HG02759 (cell line): ENCODE measurements around the gene HELZ2.
"Not testable (repeated sequence)": the region's sequence is repeated elsewhere in the genome, so short reads cannot be mapped to it uniquely, and the experiment has no call there.

Source experiments
- ATAC-seq: cut with Tn5 transposase; IDR thresholded peaks from one replicate; pipeline ENCODE4 v1.9.1; 2021; ENCODE audit warnings: mild to moderate bottlenecking, moderate library complexity; ENCODE audit not compliant: unreplicated experiment

Gene HELZ2

DNA sequence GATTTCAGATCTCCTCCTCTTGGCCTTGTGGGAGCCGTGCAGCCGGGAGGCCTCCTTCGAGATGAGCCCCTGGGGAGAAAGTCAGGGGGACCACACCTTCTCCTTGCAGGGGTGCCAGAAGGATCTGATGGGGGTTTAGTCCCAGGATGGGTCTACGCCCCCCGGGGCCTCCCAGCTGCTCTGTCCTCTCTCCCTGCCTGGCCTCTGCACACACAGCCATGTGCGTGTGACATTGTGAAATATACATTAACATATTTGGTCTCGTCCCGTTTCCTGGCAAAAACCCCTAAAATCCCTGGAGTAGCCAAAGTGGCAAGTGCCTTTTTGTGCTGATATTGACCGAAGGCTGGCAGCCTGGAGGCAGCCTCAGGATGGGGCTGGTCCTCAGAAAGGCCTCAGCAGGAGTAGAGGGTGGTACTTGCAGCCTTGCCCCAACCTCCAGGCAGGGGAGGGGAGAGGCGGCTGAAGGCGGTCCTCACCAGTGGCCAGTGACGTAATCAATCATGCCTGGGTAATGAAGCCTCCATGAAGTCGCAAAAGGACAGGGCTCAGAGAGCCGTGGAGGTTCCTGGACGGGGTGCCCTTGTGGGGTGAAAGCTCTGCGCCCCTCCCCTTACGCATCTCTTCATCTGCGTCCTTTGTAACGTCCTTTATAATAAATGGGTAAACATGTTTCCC, 5.1 kb upstream of the HELZ2 start:
- ATAC-seq, result no peak

DNA sequence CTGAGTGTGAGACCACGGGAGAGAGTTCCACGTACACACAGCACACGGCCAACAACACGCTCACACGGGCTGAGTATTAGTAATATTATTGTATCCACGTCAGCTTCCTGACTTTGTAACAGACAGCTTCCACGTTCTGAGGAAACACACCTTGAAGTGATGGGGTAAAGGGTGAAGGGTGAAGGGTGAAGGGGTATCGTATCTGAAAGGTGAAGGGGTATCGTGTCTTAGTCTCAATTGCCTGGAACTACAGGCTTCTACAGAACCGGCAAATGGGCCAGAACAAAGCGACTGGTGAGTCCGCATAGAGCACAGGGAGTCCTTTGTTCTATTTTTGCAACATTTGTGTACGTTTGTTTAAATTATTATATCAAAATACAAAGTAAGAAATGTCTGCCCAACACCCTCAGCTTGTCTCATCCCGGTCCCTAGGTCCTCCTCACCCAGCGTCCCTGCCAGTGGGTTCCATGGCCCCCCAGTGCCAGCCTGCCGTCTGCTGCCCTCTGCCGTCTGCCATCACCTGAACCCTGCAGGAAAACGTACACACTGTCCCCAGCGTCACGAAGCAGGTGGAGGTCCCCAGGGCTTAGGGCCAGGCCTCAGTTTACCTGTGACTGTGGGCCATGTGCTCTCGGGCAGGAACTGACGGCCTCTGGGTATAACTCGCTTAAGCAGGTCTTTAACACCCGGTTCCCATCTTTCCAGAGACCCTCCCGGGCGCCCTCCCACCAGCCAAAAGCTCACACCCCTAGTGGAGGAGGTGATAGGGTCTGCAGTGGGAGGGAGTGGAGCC, 4.4 kb upstream of the HELZ2 start:
- ATAC-seq, result no peak

DNA sequence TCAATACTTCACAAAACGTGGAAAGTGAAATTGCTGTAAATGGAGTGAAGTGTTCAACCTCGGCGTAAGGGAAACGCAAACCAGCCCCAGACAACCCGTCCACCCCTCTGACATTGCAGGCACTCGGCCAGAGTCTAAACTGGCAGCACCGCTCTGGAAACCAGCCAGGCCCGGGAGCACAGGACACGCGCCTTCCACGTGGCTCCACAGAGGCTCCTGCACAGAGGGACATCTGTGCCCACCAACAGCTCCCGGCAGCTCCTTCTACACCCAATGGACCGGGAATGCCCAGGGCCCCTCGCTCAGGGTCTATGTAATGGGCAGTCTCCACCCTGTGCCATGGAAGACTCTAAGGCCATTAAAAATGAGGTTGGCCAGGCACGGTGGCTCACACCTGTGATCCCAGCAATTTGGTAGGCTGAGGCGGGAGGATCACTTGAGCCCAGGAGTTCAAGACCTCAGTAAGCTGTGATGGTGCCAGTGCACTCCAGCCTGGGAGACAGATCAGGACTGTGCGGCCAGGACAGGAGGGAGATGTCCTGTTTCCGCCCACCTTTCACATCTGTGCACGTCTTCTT, 3.4 kb upstream of the HELZ2 start:
- no peak for ATAC-seq

DNA sequence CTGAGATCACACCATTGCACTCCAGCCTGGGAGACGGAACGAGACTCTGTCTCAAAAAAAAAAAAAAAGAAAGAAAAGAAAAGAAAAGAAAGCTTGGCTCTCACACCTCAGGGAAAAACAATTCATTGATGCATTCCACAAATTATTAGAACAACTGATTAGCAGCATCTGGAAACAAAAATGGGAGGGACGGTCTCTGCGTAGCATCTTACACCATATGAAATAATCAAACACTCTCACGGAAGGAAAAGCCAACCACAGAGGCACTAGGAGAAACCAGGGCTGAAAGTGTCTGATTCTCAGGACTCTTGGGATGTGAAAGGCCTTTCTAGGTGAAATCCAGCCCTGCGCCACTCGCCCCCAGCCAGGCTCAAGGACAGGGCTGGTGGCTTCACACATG, 2.3 kb upstream of the HELZ2 start:
- no peak for ATAC-seq

DNA sequence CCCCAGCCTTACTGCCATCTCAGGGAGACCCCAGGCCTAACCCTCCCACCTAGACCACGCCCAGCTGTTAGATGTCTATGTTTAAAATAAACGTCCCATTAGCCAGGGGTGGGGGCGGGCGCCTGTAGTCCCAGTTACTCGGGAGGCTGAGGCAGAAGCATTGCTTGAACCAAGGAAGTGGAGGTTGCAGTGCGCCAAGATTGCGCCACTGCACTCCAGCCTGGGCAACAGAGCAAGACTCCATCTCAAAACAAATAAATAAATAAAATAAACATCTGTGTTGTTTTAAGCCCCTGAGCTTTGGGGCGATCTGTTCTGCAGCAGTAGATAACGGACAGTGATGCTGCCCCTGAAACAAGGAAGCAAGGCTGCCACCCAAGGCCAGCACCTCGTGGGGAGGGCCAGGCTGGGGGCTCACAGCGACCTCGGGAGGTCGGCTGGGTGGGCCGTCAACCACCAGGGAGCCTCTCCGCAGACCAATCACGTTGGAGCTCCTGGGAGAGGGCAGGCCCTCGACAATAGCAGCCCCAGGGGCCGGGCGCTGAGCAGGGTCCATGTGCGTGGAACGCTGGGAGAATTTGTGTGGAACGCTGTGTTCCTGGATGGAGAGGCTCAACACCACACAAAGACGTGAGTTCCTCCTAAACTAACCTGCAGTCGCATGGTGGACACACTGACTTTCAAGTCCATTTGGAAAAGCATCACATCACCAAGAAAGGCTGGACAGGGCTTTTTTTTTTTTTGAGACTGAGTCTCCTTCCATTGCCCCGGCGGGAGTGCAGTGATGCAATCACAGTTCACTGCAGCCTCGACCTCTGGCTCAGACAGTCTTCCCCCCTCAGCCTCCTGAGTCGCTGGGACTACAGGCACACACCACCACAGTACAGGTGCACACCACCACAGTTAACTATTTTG, 1.0 kb upstream of the HELZ2 start:
- ATAC-seq, result no peak

DNA sequence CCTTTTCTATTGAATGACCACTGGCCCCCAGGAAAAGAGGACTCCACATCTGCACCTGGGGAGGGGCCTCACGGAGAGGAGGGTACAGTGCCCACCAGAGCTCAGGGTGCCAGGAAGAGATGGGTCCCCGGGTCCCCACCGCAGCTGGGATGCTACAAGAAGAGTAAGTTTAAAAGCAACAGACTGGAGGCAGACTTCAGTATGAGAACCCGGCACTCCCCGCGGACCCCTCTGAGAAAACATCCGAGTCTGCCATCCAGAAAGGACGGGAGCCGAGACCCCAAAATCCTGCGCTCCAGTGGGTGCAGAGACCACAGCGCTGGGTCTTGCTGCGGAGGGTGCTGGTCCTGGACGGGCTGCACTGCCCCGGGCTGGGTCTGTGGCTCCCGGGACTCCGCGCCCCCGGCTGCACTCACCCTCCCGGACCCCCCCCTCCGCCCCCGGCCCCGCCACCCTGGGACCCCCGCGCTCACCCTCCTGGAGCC, 350 bp downstream of the HELZ2 start:
- ATAC-seq, result no peak

DNA sequence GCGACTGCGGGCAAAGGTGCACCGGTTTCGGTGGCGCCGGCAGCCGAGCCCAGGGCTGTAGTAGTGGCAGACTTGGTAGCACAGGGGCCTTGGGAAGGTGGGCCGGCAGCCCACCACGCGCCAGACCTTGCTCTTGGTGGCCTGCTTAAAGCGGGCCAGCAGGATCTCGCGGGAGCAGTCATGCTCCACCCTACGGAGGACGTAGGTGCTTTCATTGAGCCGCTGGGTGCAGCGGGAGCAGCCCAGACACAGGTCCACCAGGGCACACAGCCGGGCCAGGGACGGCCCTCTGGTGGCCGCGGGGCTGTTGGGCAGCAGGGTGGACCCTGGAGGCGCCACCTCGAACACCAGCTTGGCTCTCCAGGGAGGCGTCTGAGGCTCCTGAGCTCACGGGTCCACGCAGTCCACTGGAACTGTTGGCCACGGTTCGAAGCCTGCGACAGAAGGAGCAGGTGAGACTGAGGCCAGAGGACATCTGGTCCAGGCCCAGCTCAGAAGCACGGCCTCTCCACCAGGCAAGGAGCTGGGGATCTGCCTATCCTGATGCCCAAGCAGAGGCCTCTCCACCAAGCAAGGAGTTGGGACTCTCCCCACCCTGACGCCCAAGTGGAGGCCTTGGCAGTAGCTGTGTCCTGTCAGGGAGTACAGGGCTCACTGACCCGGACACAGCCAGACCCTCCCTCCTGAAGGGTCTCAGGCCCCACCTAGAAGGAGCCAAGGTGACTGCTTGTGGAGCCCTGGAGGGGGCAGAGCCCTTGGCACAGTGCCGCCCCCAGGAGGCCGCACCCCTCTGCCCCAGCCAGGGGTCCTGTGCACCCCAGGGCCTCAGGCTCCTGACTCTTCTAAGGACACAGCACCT, 1.0 kb downstream of the HELZ2 start:
- ATAC-seq, result no peak

DNA sequence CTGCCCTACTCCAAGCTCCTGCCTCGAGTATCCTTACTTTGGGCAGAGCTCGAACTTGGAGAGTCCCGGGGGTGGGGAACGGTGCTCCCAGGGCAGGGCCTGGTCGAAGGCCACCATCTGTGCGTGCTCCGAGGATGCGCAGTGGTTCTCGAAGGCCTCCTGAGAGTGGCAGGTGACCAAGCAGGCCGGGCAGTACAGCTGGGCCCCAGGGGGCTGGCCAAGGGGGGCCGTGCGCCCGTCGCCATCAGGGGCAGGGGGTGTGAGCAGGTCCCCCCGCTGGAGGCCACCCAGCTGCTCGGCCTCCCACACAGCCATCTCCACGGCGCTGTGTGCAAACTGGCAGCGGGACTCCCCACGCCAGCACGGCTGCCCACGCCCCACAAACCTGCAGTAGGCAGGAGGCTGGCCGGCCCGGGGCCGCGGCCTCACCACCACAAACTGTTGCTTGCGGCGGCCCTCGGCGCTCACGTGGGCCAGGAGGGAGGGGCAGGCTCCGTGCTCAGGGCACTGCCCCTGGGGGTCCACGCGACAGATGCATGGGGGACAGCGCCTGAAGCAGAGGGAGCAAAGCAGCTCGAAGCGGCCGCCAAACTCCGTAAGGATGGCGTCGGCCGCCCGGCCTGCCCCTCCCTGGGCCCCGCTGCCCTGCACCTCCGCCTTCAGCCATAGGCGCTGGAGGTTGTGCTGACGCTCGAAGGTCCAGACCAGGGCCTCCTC, 1.8 kb downstream of the HELZ2 start:
- ATAC-seq, result no peak

DNA sequence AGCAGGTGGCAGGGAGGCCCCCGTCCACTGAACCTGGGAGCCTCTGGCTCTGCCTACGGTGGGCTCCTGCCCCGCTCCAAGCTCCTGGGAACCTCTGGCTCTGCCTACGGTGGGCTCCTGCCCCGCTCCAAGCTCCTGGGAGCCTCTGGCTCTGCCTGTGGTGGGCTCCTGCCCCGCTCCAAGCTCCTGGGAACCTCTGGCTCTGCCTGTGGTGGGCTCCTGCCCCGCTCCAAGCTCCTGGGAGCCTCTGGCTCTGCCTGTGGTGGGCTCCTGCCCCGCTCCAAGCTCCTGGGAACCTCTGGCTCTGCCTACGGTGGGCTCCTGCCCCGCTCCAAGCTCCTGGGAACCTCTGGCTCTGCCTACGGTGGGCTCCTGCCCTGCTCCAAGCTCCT, 3.0 kb downstream of the HELZ2 start:
- not testable (repeated sequence) for ATAC-seq

DNA sequence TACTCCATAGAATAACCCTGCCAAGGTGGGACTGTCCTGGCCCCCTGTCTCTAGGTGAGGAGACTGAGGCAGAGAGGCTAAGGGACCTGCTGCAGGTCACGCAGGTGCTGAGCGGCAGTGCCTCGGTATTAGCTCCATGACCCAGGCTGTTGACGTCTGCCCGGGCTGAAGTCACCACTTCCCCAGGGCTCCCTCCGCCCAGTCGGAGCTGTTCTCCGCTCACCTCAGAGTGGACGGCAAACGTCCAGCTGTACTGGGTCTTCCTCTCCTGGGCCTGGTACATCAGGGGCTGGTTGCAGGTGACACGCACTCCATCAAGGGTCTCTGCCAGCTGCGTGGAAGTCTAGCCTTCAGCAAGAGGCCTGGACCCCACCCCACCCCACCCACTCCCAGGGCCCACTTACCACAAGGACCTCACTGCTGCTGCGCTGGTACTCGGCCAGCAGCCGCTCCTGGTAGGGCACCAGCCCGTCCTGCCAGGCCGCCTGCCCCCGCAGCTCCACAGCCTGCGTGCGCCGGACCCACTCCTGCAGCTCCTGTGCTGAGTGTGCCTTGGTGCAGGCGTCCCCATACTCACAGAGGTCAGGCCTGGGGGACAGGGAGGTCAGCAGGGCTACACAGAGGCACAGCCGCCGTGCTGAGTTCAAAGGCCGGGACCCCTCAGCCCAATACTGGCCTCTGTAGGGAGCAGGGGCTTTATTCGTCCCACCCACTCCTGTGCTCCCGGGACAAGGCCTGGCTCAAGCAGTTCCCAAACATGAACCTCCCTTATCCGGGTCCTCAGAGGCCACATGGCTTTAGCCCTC, 3.6 kb downstream of the HELZ2 start:
- ATAC-seq, result no peak

DNA sequence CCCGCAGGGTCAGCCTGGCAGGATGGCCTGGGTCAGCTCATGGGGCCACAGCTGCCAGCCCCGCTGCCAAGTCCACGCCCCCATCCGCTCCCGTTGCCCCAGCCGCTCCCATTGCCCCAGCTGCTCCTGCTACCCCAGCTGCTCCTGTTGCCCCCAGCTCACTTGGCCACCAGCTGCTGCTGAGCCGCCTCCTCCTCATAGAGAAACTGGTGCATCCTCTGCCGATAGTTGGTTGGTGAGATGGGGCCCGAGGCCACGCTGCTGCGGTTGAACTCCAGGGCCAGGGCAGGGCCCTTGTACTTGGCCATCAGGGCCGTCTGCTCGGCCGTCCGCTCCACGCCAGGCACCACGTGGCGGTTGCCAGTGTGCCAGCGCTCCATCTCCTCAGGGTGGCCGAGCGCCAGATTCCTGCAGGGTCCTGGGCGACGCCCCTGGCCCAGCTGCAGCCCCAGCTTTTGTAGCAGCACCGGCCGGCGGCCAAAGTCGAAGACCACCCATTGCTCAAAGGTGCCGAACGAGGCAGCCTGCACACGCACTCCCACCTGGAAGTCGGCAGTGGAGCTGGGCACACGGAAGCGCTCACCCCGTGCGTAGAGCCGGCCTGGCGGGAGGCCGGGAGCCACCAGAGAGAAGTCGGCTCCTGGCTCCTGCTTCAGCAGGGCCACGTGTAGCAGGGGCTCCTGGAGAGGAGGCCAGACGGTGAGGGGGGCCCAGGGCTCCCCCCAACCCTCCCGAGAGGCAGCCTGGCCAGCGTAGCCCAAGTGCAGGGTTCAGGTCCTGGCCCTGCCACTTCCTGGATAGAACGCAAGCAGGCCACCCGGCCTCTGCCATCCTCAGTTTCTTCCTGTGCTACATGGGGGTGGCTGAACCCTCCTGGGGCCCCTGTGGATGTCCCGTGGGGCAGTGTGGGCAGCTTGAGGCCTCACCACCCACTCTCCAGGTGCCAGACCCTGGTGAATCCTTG, 4.8 kb downstream of the HELZ2 start:
- no peak for ATAC-seq

DNA sequence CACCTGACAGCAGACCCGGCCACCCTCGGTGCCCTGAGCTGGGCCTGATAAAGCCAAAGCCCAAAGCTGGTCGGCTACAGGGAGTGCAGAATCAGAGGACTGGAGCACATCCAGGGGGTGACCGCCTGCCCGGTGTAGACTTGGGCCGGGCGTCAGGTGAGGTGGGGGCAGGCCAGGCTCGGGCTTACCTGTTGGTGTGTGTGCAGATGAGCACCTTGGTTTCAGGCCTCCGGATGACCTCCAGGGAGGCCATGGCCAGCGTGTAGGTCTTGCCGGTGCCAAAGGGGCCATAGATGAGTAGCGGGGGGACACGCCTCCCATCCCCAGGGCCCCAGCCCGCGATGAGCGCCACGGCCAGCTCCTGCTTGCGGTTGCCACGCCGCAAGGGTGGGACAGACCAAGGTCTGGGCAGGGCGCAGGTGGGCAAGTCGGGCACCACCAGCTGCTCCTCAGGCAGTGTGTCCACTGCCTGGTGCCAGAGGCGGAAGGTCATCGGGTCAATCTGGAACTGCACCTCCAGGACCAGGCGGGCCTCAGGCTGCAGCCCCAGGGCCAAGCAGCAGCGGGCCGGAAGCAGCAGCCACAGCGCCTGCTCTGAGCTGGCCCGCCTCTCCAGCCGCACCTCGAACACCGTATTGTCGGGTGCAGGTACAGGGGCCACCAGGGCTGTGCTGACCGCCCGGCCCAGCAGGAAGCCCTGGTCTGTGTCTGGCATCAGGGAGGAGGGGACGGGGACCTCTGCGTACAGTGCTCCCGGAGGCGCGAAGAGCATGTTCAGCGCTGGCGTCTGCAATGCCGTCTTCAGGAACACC, 5.7 kb downstream of the HELZ2 start:
- peak; percentile 25 for ATAC-seq

DNA sequence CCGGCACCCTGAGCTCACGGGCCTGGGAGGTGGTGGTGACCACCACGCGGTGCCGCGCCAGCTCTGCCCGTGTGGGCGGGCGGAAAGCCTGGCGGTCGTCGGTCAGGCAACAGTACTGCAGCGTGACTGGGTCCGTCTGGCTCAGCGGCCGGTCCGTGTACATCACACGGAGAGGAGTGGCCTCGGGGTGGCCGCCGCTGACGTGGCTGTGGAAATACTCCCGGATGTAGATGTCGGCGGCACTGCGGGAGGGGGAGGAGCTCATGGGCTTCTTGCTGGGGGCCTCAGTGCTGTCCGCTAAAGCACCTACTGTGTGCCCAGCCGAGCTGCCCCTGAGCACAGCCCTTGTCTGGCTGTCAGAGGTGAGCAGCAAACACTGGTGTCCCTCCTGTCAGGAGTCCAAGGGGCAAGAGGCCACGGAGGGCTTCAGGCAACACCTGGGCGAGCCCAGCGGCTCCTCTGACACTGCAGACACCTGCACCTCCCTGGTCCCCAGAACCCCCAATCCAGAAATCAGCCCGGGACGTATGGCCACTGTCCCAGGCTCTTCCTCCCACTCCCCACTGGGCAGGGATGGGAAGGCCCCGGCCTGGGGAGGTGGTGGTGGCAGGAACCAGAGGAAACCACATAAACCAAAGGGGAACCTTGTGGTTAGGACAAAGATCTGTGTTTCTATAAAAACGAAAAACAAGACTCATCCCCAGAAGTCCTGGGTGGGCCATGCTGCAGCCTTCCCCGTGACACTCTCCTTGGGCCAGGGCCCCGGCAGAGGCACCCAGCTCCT, 6.5 kb downstream of the HELZ2 start:
- peak; percentile 75 for ATAC-seq

DNA sequence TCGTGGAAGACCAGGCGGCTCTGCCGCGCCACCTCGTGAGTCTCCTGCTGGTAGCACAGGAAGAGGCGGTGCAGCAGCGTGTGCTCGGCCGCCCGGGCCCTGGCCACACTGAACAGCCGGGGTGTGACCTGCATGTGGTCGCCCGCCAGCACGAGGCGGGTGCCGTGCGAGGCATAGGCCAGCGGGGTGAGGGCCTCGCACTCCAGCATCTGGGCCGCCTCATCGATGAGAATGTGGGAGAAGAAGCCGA, 7.0 kb downstream of the HELZ2 start:
- ATAC-seq, result peak; percentile 8

DNA sequence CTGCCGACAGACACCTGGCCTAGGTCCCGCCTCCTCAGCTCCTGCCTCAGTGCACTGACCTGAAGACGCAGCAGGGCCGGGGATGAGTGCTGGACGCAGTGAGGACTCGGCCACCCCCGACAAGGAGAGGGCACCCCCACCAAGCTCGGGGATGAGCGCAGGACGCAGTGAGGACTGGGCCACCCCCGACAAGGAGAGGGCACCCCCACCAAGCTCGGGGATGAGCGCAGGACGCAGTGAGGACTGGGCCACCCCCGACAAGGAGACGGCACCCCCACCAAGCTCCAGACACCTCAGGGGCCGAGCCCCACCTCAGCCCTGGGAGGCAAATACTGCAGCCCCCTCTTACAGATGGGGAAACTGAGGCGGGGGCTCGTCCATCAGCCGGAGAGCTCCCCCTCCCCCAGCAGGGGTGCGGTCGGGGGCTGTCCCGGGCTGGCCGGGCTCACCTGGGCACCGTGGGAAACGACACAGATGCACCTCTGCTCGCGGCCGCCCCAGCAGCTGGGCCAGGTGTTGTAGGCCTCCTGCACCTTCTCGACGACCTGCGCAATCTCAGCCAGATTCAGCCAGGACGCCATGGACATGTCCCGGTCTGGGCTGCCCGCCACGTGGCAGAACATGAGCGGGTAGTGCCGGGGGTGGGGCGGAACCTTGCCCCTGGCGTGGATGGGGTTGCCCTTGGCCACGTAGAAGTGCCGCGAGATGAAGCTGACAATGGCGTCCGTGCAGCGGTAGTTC, 7.5 kb downstream of the HELZ2 start:
- no peak for ATAC-seq
